ENCODE measurements around the gene ACTMAP.

DNA sequence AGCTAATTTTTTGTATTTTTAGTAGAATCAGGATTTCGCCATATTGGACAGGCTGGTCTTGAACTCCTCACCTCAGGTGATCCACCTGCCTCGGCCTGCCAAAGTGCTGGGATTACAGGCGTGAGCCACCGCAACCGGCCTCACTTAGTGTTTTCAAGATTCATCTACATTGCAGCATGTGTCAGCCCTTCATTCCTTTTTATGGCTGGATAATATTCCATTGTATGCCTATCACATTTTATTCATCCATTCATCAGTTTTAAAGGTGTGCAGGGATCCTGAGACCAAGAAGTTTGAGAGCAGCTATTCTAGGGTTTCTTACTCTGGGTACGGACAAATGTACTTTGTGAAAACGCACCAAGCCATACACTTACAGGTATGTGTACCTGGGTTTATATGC lies 42.7 kb downstream of the ACTMAP start:
- TF ChIP-seq, protein P1, sequence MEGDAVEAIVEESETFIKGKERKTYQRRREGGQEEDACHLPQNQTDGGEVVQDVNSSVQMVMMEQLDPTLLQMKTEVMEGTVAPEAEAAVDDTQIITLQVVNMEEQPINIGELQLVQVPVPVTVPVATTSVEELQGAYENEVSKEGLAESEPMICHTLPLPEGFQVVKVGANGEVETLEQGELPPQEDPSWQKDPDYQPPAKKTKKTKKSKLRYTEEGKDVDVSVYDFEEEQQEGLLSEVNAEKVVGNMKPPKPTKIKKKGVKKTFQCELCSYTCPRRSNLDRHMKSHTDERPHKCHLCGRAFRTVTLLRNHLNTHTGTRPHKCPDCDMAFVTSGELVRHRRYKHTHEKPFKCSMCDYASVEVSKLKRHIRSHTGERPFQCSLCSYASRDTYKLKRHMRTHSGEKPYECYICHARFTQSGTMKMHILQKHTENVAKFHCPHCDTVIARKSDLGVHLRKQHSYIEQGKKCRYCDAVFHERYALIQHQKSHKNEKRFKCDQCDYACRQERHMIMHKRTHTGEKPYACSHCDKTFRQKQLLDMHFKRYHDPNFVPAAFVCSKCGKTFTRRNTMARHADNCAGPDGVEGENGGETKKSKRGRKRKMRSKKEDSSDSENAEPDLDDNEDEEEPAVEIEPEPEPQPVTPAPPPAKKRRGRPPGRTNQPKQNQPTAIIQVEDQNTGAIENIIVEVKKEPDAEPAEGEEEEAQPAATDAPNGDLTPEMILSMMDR (IDR thresholded peaks at IDR 0.05), result no peak
- TF ChIP-seq POLR2A (IDR thresholded peaks at IDR 0.05), result no peak

Measured in adrenal gland (tissue), 5 donors.